Measurements from ENCODE around the gene SHH. TPM values are rescaled to one million over a fixed set of nuclear protein-coding genes. Genes with fewer than 3 reads are reported as not detected.
"Not testable (repeated sequence)": the region's sequence is repeated elsewhere in the genome, so short reads cannot be mapped to it uniquely, and the experiment has no call there.

Gene SHH
- total RNA-seq, 1 donor from 2014 or later = 23.2 TPM

DNA sequence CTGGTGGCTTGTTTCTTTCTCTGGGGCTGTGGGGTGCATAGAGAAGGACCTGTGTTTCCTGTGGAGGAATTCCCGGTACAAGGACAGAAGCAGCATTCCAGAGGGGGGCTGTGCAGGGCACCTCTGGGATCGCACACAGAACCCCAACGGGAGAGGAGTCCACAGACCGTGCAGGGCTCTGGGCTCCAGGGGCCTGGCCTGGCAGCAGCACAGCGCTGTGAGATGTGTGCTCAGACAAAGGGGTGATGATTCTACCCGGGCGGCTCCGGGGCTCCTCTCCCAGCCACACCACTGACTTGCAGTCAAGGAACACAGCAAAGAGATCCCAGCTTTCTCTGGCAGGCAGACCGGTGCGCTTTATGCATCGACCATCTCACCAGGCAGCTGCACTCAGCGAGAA is 6.9 kb upstream of the SHH start:
- DNase-seq (ENCODE audit: low spot score) = no peak

DNA sequence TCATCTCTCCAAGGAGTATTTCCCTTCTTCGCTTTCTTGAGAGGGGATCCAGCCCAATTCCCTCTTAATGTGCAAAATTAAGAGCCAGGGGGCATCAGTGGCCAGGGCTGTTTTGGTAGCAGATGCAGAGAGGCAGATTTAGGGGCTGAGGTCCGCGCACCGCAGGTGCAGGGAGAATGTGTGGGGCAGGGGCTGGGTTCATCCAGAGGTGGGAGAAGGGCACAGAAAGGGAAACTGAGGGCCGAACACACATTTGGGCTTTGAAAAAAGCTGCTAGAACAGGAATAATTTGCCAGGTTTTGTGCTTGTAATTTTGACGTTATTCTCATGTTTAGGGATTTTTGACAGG is 6.5 kb upstream of the SHH start:
- DNase-seq (ENCODE audit: low spot score) = no peak

DNA sequence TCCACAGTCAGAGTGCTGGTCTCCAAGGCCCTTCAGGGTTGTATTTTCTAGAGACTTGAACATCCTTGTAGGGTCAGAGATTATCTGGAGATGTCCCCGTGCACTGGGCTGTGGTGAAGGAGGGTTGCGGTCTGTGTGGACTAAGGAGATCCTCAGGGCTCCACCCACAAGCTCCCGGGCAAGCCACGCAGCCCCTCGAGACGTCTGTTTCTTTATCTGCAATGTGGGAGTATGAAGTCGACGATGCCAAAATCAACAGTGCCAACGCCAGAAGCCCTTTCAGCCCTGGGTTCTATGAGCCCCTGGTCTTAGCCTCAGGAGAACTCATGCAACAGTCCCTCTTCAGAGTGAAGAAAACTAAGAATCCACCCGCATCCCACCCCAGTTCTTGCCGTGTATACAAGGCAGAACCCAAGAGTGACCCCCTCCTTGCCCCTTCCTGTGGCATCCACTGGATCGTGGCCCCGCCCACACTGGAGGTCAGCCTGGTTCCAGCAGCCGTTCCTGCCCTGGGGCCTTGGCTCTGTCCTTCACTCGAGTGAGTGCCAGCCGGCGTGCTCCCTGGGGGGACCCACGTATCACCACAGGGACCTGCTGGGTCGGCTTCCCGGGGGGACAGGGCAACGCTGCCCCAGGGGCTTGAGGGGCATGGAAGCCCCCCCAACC is 6.0 kb upstream of the SHH start:
- no peak for DNase-seq (ENCODE audit: low spot score)

DNA sequence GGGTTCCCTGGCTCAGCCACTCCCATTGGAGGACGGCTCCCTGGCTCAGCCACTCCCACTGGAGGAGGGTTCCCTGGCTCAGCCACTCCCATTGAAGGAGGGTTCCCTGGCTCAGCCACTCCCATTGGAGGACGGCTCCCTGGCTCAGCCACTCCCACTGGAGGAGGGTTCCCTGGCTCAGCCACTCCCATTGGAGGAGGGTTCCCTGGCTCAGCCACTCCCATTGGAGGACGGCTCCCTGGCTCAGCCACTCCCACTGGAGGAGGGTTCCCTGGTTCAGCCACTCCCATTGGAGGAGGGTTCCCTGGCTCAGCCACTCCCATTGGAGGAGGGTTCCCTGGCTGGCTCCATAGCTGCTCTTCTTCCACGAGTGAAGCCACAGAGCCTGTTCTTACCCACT is 5.3 kb upstream of the SHH start:
- DNase-seq (ENCODE audit: low spot score) = not testable (repeated sequence)

DNA sequence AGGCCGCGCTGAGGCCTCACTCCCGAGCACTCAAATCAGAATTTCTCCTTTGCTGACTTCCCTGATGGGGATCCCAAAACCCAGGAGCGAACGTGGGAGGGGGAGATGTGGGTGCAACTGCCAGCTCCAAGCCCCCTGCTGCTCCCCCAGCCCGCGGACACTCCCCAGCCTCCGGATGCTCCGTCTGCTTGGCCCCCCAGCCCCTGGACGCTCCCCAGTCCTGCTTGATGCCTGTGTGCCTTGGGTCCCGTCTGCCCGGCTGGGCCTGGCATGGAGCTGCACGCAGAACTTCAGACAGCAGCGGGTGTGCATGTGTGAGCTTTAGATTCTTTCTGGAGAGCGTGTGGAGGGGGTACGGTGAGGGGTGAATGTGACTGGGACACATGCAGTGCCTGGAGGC is 4.7 kb upstream of the SHH start:
- DNase-seq (ENCODE audit: low spot score) = no peak

DNA sequence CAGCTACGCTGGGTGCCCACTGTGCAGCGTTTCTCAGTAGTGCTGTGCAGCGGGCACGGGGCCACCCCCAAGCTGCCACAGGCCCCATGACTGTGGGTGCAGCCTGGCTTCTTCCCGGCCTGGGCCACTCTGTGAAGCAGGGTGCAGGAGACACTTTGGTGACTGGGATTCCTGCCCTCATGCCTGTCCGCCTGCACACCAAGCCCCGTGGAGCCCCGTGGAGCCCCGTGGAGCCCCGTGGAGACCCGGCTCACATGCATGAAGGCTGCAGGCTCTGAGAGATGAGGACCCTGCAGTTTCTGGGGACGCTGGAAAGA is 3.9 kb upstream of the SHH start:
- no peak for DNase-seq (ENCODE audit: low spot score)

DNA sequence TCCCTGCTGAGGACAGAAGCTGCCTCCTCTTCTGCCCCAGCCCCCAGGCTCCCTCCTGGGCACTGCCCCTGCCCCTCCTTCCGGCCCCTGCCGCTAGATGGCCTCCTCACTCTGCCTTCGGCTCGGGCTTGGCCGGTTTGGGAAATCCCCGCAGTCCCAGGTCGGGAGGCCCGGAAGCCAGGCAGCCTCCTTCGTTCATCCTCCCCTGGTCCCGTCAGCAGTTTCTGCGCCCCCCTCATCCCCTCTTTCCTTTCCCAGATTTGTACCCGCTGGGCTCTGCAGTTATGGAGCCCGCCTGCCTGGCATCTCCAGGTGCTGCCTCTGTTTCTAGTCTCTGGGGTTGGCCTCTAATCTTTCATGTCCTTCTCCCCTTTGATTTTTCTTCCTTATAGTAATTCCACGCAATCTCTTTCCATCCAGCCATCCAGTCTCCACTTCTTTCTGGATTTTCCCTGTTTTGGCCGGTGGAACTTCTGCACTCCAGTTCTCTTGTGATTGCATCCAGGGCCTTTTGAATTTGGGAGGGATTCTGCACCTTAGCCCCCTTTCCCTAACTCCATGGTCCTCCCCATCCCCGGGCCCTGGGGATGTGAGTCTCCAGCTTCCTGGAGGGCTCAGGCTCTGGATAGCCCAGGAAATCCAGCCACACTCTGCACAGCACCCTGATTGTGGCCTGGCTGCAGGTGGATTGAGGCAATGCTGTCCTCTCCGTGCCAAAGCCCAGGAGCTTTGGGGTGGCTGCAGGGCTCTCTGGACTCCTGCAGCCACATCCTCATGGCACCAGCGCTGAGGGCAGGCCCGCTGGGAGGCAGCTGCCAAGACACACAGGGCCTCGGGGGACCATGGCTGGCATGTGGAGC is 3.3 kb upstream of the SHH start:
- DNase-seq (ENCODE audit: low spot score) = peak; percentile 77

DNA sequence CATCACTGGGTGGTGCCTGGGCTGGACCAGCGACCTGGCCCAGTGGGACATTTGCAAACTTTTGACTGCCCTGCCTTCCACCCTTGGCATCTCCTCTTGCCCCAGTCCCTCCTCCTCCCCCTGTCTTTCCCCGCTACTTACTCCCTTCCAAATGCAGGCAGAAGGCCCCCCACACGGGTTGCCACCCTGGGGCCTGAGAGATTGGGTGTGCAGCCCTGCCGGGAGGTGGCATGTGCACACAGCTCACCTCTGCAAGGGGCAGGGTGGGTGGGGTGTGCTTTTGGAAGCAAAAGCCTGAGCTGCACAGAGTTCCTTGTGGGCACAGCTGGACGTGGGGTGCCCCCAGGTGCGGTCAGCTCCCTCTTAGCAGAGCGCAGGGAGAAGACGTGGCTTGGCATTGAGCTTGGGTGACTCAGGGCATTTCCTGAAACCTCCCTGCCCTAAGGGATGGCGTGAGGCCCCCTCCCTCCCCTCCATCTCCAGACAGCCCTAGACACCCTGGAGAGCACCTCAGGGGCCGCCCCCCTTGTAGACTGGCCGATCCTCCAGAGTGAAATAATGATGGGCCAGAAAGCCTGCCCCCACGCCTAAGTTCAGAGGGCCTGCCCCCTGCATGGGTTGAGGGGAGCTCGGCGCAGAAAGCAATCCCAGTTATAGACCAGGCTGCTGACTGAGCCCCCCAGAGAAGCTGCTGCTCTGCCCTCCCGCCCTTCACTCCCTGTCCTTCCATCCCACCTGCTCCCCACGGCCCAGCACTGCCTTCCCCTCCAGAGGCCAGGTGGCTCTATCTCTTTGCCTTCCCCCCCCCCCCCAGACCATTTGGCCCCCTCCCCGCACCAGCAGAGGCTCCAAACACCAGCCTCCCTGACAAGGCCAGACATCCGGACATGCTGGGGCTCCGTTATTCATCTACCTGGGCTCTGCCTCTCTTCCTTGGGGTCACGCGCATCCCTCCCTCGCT is 2.3 kb upstream of the SHH start:
- no peak for DNase-seq (ENCODE audit: low spot score)

DNA sequence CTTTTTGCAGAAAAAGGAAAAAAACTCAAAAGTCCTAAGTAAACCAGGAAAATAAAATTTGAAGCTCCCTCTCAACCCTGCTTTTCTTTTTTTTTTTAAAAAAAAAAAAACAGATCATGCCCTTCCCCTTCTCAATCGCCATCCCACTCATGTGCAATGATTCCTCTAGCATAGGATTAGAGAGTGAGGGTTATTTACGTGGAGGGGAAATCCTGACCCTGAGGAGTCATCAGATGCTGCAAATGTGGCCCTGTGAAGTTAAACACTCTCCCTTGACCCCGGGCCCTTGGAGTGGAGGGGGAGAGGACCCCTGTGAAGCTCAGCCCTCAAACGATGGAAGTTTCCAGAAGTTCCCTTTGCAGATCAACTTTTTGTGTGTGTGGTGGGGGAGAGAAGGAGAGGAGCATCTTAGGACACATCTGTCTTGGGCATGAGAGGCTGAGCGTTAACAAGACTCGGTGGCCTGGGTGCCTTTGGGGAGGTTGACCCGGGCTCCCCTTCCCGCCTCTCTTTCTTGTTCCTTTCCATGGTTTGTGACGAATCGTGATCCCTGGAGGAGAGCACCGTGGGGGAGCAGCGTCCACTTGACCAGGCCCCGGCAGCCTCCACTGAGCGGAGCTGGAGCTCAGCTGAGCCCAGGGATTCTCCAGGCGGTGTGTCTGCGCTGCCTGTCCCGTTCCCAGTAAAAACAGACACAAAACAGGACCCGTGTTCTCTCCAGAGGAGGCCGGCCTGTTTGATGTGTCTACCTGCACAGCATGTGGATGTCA is 1.5 kb upstream of the SHH start:
- DNase-seq (ENCODE audit: low spot score) = no peak

DNA sequence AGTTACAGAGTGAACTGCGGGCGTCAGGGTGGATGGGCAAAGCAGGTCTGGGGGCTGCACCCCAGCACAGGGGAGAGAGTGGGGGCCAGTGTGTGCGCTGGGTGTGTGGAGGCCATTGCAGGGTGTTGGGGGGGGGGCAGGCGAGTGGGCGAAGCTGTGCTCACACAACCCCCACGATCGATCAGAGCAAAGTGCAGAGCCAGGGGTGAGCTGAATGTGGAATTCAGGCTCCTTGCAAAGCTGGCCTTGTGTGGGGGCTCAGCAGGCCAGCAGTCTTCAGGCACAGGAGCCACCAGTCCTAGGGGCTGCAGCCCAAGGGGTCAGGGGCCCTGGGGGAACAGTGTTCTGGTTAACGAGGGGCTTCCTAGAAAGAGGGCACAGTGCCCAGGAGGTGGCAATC is 862 bp upstream of the SHH start:
- no peak for DNase-seq (ENCODE audit: low spot score)

DNA sequence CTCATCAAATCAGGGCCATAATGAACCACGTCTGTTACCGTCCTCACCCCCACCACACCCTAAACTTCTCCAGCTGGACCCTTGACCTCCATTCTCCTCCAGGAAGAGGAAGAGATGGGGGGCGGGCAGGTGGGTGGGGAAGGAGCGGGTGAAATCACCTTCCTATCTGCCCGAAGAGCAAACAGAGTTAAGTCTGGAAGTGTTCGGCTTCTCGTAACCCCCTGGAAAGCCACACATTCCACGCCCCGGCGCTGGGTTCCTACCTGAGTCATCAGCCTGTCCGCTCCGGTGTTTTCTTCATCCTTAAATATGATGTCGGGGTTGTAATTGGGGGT is 736 bp downstream of the SHH start:
- no peak for DNase-seq (ENCODE audit: low spot score)

DNA sequence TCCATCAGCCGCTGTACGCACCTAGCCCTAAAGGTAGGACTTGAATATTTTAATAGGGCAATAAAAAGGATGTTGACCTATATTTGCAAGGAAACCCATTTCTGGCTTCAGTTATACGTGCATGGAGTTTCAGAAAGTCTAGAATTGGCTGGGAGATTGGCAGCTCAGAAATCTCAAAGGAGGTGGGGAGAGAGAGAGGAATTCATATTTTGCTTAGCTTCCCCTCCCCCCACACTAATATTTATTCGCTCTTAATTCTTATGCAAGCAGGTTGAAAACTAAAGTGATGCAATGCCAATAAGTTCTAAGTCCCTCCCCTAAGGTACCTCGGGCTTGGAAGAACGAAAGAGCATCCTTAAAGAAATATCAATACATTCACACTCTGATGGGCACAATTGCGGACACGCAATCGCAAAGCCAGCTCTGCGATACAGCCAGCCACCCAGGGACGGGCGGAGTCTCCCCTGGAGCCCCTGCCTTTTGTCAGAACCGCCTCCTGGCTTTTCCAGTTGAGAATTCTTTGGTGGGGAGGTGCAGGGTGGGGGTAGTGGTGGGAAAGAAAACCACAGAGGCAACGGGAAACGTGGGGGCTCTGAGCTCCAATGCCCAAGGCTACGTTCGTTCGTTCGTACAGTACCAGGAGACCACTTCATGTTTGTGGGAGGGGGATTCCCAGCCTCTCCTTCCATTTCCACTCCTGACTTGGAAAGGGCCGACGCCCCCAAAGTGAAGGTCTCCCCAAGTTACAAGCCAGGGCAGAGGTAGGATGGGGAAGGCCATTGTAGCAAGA is 1.3 kb downstream of the SHH start:
- no peak for DNase-seq (ENCODE audit: low spot score)

DNA sequence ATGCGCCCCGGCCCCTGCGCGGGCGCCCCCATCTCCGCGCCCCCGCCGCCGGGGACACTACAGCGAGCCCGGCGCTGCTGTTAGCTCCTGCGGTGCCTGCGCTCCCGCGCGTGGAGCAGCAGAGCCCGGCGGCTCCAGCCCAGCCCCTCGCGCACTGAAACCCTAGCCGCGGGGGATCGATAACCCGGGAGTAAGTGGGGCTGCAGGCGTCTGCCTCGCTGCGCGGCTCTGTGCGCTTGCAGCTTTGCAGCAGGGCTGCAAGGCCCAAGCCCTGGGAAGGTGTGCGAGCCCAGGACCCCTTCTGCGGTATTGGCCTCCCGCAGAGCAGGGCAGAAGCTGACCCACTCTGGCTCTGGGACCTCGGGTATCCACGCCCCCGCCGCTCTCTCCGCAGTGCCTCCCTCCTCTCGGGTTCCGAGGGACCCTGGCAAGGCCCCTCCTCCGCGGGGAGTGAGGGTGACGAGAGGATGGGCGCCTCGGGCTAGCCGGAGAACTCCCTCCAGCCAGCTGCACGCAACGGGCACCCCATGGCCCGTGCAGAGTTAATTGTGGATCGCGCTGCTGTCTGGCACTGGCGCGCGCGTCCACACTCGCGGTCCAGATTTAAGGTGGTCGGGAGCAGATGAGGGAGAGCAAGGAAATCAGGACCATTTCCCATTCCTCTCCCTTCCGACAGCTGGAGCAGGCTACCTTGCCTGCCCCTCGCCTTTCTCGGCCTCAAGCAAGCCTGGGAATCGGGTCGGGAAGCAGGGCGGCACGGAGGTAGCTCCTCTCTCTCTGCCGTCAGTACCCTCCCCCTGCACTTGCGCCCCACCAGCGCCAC is 2.1 kb downstream of the SHH start:
- DNase-seq (ENCODE audit: low spot score) = no peak

DNA sequence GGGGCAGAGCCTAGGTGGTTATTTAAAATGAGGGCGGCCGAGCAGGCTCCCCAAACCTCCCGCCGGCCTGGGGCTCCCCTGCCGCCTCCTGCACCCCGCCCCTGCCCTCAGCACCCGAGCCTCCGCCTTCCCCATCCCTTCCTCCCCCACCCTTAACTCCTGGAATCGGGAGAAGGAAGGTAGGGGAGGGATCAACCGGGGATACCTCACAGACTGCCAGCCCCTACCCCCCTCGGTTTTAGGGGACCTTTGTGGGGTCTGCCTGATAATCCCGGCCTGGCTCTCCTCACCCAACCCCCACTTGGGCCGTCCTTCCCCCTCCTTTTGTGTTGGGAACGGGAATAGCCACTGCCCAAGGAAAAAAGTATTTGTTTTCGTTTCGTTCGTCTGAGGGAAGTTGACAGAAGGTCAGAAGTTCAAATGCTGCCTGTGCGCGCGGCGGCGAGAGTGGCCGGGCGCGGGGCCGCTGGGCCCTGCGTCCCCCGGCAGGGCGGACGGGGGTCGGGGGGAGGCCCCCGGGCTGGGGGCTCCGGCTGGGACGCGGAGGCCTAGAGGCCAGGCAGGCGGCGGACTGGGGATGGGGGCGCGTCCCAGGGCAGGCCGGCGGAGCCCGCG is 2.8 kb downstream of the SHH start:
- DNase-seq (ENCODE audit: low spot score) = no peak

DNA sequence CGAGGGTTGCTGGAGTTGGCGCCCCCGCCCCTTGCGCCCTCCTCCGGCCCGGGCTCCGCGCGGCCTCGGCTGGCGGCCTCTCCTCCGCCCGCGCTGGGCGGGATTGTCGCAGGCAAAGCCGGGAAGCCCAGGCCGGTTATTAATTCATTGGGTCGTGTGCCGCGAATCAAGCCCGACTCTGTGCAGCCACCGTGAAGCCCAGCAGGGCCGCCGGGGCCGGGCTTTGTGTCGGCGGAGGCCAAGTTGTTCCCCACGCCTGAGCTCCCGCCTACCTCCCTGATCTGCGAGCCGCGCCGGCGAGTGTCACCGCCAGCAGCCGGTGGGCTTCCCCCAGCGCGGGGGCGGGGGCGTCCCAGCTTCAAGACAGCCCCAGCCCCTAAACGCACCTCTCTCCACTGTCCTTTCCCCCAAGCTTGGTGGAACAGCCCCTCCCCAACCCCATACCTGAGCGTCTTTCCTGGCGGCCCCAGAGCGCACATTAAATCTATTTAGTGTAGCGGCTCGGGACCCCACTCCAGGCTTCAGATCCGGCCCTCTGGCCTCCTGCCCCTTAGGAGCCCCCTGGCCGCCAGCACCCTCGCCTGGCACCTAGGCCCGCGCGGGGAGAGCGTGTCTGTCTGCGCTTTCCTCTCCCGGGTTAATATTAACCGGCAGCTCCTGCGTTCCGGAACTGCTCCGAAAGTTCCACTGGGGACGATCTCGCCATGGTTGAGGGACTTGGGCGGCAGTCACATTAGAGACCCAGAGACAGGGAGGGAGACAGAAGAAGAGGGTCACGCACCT is 3.5 kb downstream of the SHH start:
- DNase-seq (ENCODE audit: low spot score) = no peak

DNA sequence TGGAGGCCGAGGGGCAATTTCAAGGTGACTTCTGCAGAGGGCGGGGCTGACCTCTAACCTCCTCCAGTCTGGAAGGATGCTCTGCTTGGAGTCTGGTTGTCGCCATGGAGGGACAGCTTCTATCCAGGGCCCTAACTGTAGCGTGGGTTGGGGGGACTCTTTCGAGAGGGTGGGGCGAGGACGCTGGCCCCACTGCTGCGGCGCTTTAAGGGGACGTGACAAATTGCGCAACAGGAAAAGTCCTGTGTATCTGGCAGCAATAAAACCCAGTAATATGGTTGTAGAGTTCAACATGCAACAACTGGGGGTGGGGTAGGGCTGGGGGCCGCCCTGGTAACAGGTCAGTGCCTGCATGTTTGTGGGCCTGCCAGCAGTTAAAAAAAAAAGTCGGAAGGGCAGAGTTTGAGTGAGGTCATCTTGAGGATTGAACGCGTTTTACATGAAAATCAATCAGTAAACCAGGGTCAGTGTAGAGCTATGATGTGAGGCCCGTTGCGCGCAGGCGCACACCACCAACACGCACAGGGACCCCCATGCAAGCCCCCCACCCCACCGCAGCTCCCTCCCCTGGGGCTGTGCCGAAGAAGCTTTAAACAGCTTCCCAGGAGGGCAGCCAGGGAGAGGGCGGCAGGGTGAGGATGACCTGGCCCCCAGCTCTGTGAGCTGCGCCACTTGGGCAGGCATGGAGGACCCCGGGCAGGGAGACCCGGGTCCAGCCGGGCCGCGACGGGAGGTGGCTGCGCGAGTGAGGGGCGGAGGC is 4.3 kb downstream of the SHH start:
- no peak for DNase-seq (ENCODE audit: low spot score)

DNA sequence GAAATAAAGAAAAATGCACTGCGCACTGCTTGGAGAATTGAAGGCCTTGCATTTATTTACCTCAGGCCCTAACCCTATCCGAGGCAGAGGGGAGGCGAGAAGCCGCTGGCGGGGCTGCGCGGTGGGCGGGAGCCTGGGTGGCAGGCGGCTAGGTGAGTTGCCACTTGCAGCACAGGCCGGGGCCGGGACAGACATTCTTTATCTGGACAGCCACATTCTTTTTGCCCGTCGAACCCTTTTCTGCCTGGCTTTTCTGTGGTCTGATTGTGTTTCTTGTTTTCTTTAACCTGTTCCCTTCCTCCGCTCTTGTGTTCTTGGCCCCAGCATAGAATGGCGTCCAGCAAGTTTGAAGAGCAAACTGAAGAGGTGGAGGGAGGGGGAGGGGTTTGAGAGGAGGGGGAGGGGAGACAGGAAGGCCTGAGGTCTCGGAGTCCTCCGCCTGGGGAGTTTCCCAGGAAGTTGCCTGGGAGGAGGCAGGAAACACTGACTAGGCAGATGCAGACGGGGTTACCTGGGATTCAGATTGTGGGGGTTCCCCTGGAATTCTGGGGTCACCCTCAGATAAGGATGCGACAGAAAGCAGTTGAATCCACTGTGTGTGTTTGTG is 5.1 kb downstream of the SHH start:
- DNase-seq (ENCODE audit: low spot score) = no peak
